Stomach smooth muscle (tissue), 2 donors: ENCODE data around the gene IKBKG.

Source experiments
- H3K27ac ChIP-seq: one replicate; pipeline ENCODE4 v1.7.0; 2013; ENCODE audit warnings: mild to moderate bottlenecking, low read length, inconsistent platforms
- H3K27me3 ChIP-seq, 2 donors: one replicate each; pipeline ENCODE4 v1.7.0; 2013; ENCODE audit warnings: low read length in 2 of 2; ENCODE audit not compliant: insufficient read depth in 2 of 2, control insufficient read depth in 1 of 2
- H3K36me3 ChIP-seq, 2 donors: one replicate each; pipeline ENCODE4 v1.7.0; 2013; ENCODE audit warnings: low read length in 2 of 2; ENCODE audit not compliant: control insufficient read depth in 2 of 2, insufficient read depth in 2 of 2
- H3K4me1 ChIP-seq: one replicate; pipeline ENCODE4 v1.7.0; 2013; ENCODE audit warnings: low read length; ENCODE audit not compliant: control insufficient read depth, insufficient read depth
- H3K4me3 ChIP-seq, 2 donors: one replicate each; pipeline ENCODE4 v1.7.0; 2013; ENCODE audit warnings: low read length in 2 of 2
- H3K9ac ChIP-seq, 2 donors: one replicate each; pipeline ENCODE4 v1.7.0; 2013; ENCODE audit warnings: low read length in 2 of 2, mild to moderate bottlenecking in 1 of 2
- H3K9me3 ChIP-seq, 2 donors: one replicate each; pipeline ENCODE4 v1.7.0; 2013; ENCODE audit warnings: low read length in 2 of 2; ENCODE audit not compliant: control insufficient read depth in 2 of 2
- donor health status: healthy.
- donor health status: Pancreatic carcinoma.

IKBKG gene

DNA sequence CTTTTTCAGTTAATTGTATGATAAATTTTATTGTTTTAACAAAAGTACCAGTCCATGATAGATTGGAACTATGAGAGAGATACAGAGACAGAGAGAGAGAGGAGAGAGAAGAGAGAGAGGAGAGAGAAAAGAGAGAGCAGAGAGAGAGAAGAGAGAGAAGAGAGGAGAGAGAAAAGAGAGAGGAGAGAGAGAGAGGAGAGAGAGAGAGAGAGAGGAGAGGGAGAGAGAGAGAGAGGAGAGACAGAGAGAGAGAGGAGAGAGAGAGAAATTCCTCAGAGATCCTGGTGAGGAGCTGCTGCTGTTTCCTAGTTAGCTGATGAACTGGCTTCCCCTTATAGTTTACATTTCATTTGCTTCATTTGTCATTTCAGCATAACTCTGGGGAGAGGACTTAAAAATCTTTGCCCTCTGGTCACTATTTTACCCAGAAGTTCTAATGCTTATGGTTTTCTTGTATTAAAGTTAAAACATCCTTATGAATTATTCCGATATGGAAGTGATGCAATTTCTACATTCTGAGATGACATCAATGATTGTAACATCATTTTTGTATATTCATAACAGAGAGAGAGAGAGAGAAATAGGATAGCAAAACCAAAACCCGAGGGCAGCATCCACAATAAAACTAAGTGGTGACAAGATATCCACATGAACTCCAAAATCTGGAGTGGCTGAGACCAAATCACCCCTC lies 48.3 kb downstream of the IKBKG start:
- H3K4me1 ChIP-seq: no peaks in the 10 kb centered on the region
- no peak overlapping the region for H3K27ac ChIP-seq
- H3K4me3 ChIP-seq: no peak overlapping the region
- H3K36me3 ChIP-seq: no peaks in the 10 kb centered on the region
- peaks cover 0 to 17% of the 10 kb centered on the region in 2 donors for H3K27me3 ChIP-seq
- peaks cover 0 to 3% of the 10 kb centered on the region in 2 donors for H3K9me3 ChIP-seq
- H3K9ac ChIP-seq: no peak overlapping the region

DNA sequence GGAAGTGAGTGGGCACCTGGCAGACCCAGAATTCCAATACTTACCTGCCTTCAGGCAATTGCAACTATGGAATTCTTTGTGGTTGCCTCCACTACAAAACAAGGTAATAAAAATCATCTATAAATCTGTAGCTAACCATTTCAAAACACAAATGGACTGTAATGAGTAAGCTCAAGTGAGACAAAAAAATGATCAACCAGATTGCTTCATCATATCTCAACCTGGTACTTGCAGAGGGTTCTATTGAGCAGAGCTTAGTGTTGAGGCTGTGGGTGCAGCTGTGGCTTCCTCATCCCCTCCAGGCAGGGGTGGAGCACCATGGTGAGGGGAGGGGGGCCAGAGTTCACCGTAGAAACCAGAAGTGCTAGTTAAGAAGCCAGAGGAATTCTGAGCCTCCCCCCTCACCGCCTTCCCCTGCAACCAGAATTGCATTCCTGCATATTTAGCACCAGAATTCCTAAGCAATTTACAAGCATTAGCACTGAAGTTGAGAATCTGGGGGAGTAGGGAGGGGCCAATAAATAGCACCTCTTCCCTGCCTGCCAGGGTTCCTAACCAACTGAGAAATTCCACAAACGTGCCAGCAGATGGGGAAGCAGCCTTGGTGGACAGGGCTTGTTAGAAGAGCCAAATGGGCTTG lies 49.0 kb downstream of the IKBKG start:
- H3K36me3 ChIP-seq: no peaks in the 10 kb centered on the region
- no peak overlapping the region for H3K9ac ChIP-seq
- no peak overlapping the region for H3K27ac ChIP-seq
- no peaks in the 10 kb centered on the region for H3K4me1 ChIP-seq
- H3K9me3 ChIP-seq: peaks cover 0 to 3% of the 10 kb centered on the region in 2 donors
- H3K27me3 ChIP-seq: peaks cover 0 to 17% of the 10 kb centered on the region in 2 donors
- no peak overlapping the region for H3K4me3 ChIP-seq

DNA sequence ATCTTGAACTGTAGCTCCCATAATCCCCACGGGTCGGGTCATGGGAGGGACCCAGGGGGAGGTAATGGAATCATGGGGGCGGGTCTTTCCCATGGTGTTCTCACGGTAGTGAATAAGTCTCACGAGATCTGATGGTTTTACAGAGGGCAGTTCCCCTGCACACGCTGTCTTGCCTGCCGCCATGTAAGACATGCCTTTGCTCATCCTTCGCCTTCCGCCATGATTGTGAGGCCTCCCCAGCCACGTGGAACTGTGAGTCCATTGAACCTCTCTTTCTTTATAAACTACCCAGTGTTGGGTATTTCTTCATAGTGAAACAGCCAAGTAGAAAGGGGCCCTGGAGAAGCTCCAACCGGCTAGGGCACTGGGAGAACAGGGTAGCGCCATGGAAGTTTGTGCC lies 49.8 kb downstream of the IKBKG start:
- H3K9me3 ChIP-seq: peaks cover 0 to 3% of the 10 kb centered on the region in 2 donors
- H3K27ac ChIP-seq: no peak overlapping the region
- H3K4me1 ChIP-seq: no peaks in the 10 kb centered on the region
- H3K4me3 ChIP-seq: no peak overlapping the region
- H3K9ac ChIP-seq: no peak overlapping the region
- no peaks in the 10 kb centered on the region for H3K36me3 ChIP-seq
- H3K27me3 ChIP-seq: peaks cover 0 to 15% of the 10 kb centered on the region in 2 donors

DNA sequence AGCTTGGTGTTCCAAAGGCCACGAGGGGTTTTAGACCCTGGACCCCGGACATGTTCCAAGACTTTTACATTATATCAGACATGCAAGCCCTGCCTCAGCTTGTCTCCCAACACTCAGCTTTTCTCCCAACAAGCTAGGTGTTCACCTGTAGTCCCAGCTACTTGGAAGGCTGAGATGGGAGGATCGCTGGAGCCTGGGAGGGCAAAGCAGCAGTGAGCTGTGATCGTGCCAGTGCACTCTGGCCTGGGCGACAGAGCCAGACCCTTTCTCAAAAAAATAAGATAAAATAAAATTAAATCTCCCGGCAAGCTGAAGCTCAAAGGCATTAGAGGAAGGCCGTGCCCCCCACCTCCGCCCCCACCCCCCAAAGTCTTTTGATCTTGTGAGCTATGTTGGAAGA lies 51.2 kb downstream of the IKBKG start:
- H3K36me3 ChIP-seq: no peaks in the 10 kb centered on the region
- H3K9ac ChIP-seq: no peak overlapping the region
- H3K27me3 ChIP-seq: peaks cover 0 to 14% of the 10 kb centered on the region in 2 donors
- no peak overlapping the region for H3K4me3 ChIP-seq
- H3K27ac ChIP-seq: no peak overlapping the region
- no peaks in the 10 kb centered on the region for H3K4me1 ChIP-seq
- H3K9me3 ChIP-seq: peaks cover 0 to under 1% of the 10 kb centered on the region in 2 donors

DNA sequence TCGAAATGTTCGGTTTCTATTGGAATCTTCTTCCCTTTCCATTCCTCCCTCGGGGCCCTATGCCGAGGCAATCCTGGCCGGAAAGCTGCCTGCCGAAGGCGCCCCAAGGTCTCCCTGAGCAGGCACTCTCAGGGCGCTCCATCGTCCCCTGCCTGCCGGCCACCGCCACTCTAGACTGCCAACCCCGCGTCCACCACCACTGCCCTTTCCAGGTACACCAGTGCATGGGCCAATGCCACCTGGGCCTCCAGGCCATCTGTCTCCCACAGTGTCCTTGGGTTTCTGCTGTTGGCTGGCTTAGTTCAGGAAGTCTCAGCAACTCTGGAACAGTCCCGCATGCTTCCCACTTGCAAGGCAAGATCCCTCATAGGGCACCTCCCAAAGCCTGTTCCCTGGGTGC lies 52.1 kb downstream of the IKBKG start:
- peaks cover 0 to 10% of the 10 kb centered on the region in 2 donors for H3K27me3 ChIP-seq
- H3K4me1 ChIP-seq: no peaks in the 10 kb centered on the region
- no peaks in the 10 kb centered on the region for H3K36me3 ChIP-seq
- no peak overlapping the region for H3K27ac ChIP-seq
- H3K9me3 ChIP-seq: no peaks in the 10 kb centered on the region
- no peak overlapping the region for H3K9ac ChIP-seq
- no peak overlapping the region for H3K4me3 ChIP-seq

DNA sequence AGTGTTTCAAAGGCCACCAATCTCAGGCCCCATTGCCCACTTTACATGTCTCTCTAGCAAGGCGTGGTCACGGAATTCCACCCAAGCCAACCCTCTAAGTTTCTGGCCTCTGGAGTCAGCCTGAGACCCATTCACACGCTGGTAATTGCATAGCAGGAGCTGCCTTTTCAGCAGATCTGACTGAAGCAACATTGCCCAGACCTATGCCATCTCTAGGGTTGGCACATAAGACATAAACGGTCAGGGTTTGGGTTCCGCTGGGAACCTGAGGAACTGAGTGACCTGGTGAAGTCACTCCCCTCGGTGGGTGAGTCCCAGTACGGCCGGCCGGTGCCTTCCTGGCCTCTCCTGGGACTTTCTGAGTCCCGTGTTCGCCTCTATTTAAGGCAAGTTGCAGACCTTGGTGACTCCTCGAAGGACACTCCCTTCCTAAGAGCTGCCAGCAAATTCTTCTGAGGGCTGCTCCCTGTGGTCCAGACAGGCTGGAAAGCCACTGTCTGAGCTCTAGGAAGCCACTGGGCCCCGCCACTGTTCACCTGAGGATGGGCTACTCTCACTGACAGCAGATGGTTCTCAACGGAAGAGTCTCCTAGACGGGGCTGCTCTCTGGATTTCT lies 53.4 kb downstream of the IKBKG start:
- no peak overlapping the region for H3K27ac ChIP-seq
- no peak overlapping the region for H3K4me3 ChIP-seq
- peaks cover 0 to 8% of the 10 kb centered on the region in 2 donors for H3K27me3 ChIP-seq
- H3K9me3 ChIP-seq: no peaks in the 10 kb centered on the region
- no peaks in the 10 kb centered on the region for H3K36me3 ChIP-seq
- no peaks in the 10 kb centered on the region for H3K4me1 ChIP-seq
- H3K9ac ChIP-seq: no peak overlapping the region

DNA sequence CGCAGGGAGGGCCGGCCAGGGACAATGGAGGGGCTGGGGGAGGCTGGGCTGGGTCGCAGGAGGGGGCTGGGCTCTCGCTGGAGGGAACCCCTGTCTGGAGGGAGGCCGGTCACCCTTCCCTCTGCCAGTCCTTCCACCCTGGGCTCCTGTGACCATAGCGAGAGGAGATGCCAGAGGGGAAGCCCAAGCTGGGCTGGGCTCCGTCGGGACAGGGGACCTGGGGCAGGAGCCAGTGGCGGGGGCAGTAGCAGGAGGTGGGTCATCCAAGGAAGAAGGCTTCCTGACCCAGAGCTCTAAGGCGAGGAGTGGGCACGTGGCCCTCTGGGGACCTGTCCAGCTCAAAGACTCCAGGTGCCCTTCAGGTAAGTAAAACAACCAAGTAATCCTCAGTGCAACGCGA lies 54.8 kb downstream of the IKBKG start:
- Histone ChIP-seq H3K27ac (no peak overlapping the region), H3K4me3 (no peak overlapping the region), H3K4me1 (no peaks in the 10 kb centered on the region), H3K27me3 (peaks cover 0 to 8% of the 10 kb centered on the region in 2 donors), H3K9ac (no peak overlapping the region), H3K36me3 (no peaks in the 10 kb centered on the region), H3K9me3 (no peaks in the 10 kb centered on the region)

DNA sequence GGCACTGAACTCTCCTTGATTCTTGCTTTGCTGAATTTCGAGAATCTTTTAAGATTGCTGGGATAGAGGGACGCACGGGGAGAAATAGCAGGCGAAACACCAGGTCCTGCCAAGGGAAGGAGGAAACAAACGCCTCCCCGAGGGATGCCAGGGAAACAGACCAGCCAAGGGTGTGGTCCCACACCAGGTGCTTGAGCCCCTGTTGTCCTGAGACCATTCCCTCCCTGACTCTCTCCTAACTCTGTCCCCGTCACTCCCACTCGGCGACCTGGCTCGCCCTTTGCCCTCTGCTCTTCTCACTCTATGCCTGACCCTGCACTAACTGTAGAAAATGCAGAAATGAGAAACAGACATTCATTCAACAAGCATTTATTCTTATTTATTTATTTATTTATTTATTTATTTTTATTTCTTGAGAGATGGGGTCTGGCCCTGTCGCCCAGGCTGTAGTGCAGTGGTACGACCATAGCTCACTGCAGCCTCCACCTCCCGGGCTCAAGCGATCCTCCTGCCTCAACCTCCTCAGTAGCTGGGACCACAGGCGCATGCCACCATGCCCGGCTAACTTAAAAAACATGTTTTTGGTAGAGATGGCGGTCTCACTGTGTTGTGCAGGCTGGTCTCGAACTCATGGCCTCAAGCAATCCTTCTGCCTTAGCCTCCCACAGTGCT lies 55.5 kb downstream of the IKBKG start:
- Histone ChIP-seq H3K4me3 (no peak overlapping the region), H3K36me3 (no peaks in the 10 kb centered on the region), H3K9me3 (no peaks in the 10 kb centered on the region), H3K27me3 (peaks cover 0 to 6% of the 10 kb centered on the region in 2 donors), H3K4me1 (no peaks in the 10 kb centered on the region), H3K9ac (no peak overlapping the region), H3K27ac (no peak overlapping the region)

DNA sequence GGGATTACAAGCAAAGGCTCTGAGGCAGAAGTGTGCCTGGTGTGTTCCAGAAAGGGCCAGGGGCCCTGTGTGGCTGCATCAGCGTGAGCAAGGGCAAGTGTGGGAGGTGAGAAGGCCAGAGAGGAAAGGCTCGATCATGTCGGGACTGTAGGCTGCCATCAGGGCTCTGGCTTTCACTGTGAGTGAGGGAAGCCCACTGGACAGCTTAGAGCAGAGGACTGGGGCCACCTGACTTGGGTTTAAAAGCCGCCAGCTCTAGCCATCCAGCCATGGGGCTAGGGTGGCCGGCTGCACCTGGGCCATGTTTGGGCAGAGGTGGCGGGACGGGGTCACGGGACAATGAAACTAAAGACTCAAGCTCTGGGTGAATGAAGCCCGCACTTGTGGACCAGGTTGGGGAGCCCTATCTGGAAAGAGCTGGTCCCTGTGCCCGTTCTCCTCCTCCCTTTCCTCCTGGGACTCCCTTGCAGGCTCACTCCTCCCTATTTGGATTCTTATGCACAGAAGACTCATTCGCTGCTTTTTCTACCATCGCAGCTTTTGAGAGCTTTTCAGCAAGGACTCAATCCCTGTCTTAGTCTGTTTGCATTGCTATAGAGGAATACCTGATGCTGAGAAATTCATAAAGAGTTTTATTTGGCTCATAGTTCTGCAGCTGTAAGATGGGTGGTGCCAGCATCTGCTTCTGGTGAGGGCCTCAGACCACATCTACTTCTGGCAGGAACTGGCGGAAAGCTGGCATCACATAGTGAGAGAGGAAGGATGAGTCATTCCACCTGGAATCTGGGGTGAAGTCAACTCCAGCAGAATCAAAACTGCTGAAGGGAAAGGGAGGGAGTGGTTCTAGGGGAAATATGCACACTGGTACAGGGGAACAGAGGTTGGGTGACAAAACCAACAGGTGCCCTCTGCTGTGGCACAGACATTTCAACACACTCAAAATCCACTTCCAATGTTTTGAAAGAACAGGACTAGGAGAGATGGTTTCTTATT lies 56.3 kb downstream of the IKBKG start:
- H3K27me3 ChIP-seq: peaks cover 0 to 6% of the 10 kb centered on the region in 2 donors
- no peak overlapping the region for H3K9ac ChIP-seq
- H3K4me3 ChIP-seq: no peak overlapping the region
- H3K27ac ChIP-seq: no peak overlapping the region
- H3K36me3 ChIP-seq: no peaks in the 10 kb centered on the region
- no peaks in the 10 kb centered on the region for H3K9me3 ChIP-seq
- no peaks in the 10 kb centered on the region for H3K4me1 ChIP-seq

DNA sequence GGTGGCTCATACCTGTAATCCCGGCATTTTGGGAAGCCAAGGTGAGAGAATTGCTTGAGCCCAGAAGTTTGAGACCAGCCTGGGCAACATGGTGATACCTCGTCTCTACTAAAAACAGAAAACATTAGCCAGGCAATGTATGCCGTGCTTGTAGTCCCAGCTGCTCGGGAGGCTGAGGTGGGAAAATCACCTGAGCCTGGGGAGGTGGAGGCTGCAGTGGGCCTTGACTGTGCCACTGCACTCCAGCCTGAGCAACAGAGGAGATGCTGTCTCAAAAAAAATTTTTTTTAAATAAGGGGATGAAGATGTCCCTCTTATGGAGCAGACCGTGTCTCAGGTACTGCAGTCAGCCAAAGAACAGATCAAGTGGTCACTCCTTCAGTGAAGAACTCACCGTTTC lies 58.1 kb downstream of the IKBKG start:
- Histone ChIP-seq H3K9me3 (no peaks in the 10 kb centered on the region), H3K27me3 (peaks cover 0 to 2% of the 10 kb centered on the region in 2 donors), H3K4me1 (no peaks in the 10 kb centered on the region), H3K9ac (no peak overlapping the region), H3K27ac (no peak overlapping the region), H3K4me3 (no peak overlapping the region), H3K36me3 (no peaks in the 10 kb centered on the region)
